Measurements from ENCODE around the gene EDNRA. TPM values are rescaled to one million over a fixed set of nuclear protein-coding genes. Genes with fewer than 3 reads are reported as not detected.

The EDNRA gene
- total RNA-seq, 4 donors from 2014 or later = 2.5 to 8.8 (median 6.1) TPM

- intact Hi-C loops (cut with DNase I) = no loop called here
- H3K27me3 ChIP-seq = no peaks in the 10 kb centered on the region
- TF ChIP-seq CTCF (IDR thresholded peaks at IDR 0.05) = no peak
- no peak for TF ChIP-seq POLR2A (IDR thresholded peaks at IDR 0.05)
- no peak overlapping the region for H3K27ac ChIP-seq
- H3K4me3 ChIP-seq = no peak overlapping the region
- no peaks in the 10 kb centered on the region for H3K4me1 ChIP-seq
- H3K36me3 ChIP-seq = no peaks in the 10 kb centered on the region
- DNase-seq = no peak
- WGBS, 2 donors = 45 to 48% methylated on average over 8 of the region's 8 CpGs
- no peaks in the 10 kb centered on the region for H3K9me3 ChIP-seq
Observed at GRCh38 chr4:147550626-147551246, 69.8 kb downstream of the EDNRA start.

- Histone ChIP-seq H3K27ac (no peak overlapping the region), H3K27me3 (no peaks in the 10 kb centered on the region), H3K4me1 (no peaks in the 10 kb centered on the region), H3K4me3 (no peak overlapping the region), H3K9me3 (peaks cover 0 to 4% (median 0%) of the 10 kb centered on the region in 3 donors), H3K36me3 (no peaks in the 10 kb centered on the region)
- TF ChIP-seq CTCF (IDR thresholded peaks at IDR 0.05) (no peak), POLR2A (IDR thresholded peaks at IDR 0.05) (no peak)
- intact Hi-C loops (cut with DNase I) = no loop called here
- DNase-seq = no peak
- WGBS, 2 donors = 91 to 93% methylated on average over 4 of the region's 4 CpGs
Observed at GRCh38 chr4:147560625-147561024, 79.7 kb downstream of the EDNRA start.

GRCh38 chr4:147566762-147567161 is 85.9 kb downstream of the EDNRA start:
- H3K4me3 ChIP-seq = no peak overlapping the region
- no peaks in the 10 kb centered on the region for H3K36me3 ChIP-seq
- H3K27ac ChIP-seq = no peak overlapping the region
- no peaks in the 10 kb centered on the region for H3K4me1 ChIP-seq
- peaks cover 0 to 8% (median 0%) of the 10 kb centered on the region in 3 donors for H3K9me3 ChIP-seq
- intact Hi-C loops (cut with DNase I) = no loop called here
- DNase-seq = no peak
- TF ChIP-seq CTCF (IDR thresholded peaks at IDR 0.05) = no peak
- TF ChIP-seq POLR2A (IDR thresholded peaks at IDR 0.05) = no peak
- H3K27me3 ChIP-seq = no peaks in the 10 kb centered on the region

GRCh38 chr4:147567276-147567675 is 86.4 kb downstream of the EDNRA start:
- Histone ChIP-seq H3K9me3 (peaks cover 0 to 8% (median 0%) of the 10 kb centered on the region in 3 donors), H3K4me3 (no peak overlapping the region), H3K4me1 (no peaks in the 10 kb centered on the region), H3K27ac (no peak overlapping the region), H3K27me3 (no peaks in the 10 kb centered on the region), H3K36me3 (no peaks in the 10 kb centered on the region)
- TF ChIP-seq CTCF (IDR thresholded peaks at IDR 0.05) = no peak
- no peak for TF ChIP-seq POLR2A (IDR thresholded peaks at IDR 0.05)
- intact Hi-C loops (cut with DNase I) = no loop called here
- WGBS, 2 donors = 100% methylated on average over 1 of the region's 1 CpG
- no peak for DNase-seq

- TF ChIP-seq CTCF (IDR thresholded peaks at IDR 0.05) (no peak), POLR2A (IDR thresholded peaks at IDR 0.05) (no peak)
- H3K36me3 ChIP-seq = no peaks in the 10 kb centered on the region
- H3K9me3 ChIP-seq = peaks cover 0 to 4% (median 0%) of the 10 kb centered on the region in 3 donors
- H3K4me3 ChIP-seq = no peak overlapping the region
- H3K27me3 ChIP-seq = no peaks in the 10 kb centered on the region
- DNase-seq = no peak
- intact Hi-C loops (cut with DNase I) = no loop called here
- no peak overlapping the region for H3K27ac ChIP-seq
- 45 to 57% methylated on average over 4 of the region's 4 CpGs for WGBS, 2 donors
- no peaks in the 10 kb centered on the region for H3K4me1 ChIP-seq
Observed at GRCh38 chr4:147570616-147571015, 89.7 kb downstream of the EDNRA start.

Measured in esophagus squamous epithelium (tissue), 5 donors.